Stimulated activated CD4-positive, alpha-beta T cell treated with anti-CD3 and anti-CD28 coated beads, Interleukin-12 subunit alpha, Interleukin-12 subunit beta, amount 100 ng/mL, for 48 hours (primary cell): ENCODE results near the gene HOXC9.

Experiments
- DNase-seq, 3 donors: peaks; one replicate each; pipeline ENCODE4 v3.0.0-alpha.2; 2020; ENCODE audit warnings: low read depth in 2 of 3, low spot score in 1 of 3

The HOXC9 gene

GRCh38 chr12:53975479-53976152, 24.3 kb upstream of the HOXC9 start:
- no peak for DNase-seq

GRCh38 chr12:53976172-53976822, 23.7 kb upstream of the HOXC9 start:
- no peak for DNase-seq

- DNase-seq, result no peak
Observed at GRCh38 chr12:53976823-53977595, 23.0 kb upstream of the HOXC9 start.

- DNase-seq, result no peak
Observed at GRCh38 chr12:53977596-53978445, 22.1 kb upstream of the HOXC9 start.

GRCh38 chr12:53978477-53979356, 21.2 kb upstream of the HOXC9 start:
- DNase-seq, result no peak

- DNase-seq, result no peak
Observed at GRCh38 chr12:53980104-53980801, 19.7 kb upstream of the HOXC9 start.

- no peak for DNase-seq
Observed at GRCh38 chr12:53980802-53981496, 19.0 kb upstream of the HOXC9 start.

GRCh38 chr12:53981634-53982565, 18.1 kb upstream of the HOXC9 start:
- DNase-seq, result no peak

- DNase-seq, result no peak
Observed at GRCh38 chr12:53982648-53983567, 17.1 kb upstream of the HOXC9 start.

- no peak for DNase-seq
Observed at GRCh38 chr12:53983568-53983949, 16.4 kb upstream of the HOXC9 start.

GRCh38 chr12:53983950-53984572, 15.9 kb upstream of the HOXC9 start:
- no peak for DNase-seq

- peak; percentile 77 to 85 (median 81) for DNase-seq
Observed at GRCh38 chr12:53984901-53985691, 14.9 kb upstream of the HOXC9 start, which contains the start of gene HOXC10. Gene HOXC10, plus strand, starts transcription at chr12:53985146. Its CDS starts 114 bp downstream, at chr12:53985260.

GRCh38 chr12:53985692-53985993, 14.3 kb upstream of the HOXC9 start:
- DNase-seq, result no peak

GRCh38 chr12:53985994-53986685, 13.8 kb upstream of the HOXC9 start:
- no peak for DNase-seq
